ENCODE results near the gene GLCE. TPM values are rescaled to one million over a fixed set of nuclear protein-coding genes. Genes with fewer than 3 reads are reported as not detected.
"Not testable (repeated sequence)": the region's sequence is repeated elsewhere in the genome, so short reads cannot be mapped to it uniquely, and the experiment has no call there.

The GLCE gene
- total RNA-seq, 1 experiment from 2014 or later: 10.2 TPM

DNA sequence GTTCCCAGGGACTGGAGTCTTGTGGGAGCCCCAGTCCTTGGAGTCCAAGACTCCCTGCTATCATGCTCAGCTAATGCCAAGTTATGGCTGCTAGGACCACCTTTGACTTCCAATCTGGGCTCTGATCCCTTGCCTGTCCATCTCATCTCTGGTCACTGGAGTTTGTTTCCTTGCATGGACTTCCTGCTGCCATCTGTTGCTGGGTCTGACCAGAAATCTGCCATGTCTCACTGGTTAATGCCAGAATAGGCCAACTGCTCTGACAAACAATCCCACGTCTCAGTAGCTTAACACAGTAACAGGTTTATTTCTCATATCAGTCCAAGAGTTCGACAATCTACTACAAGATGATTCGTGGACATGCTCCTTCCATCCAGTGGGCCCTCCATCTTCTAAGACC is 10.1 kb upstream of the GLCE start:
- Histone ChIP-seq H3K4me1 (no peaks in the 10 kb centered on the region), H3K9me3 (no peaks in the 10 kb centered on the region), H3K27me3 (replicated peaks; ENCODE audit: control insufficient read depth, insufficient read depth, low read length) (no peaks in the 10 kb centered on the region; the same call in 1 of the 2 replicates), H3K4me3 (ENCODE audit: low read depth, low read length) (no peak overlapping the region), H3K36me3 (ENCODE audit: control insufficient read depth, insufficient read depth, low read length) (no peaks in the 10 kb centered on the region)
- no TSS peak for BruUV-seq (replicated peaks)
- intact Hi-C loops (cut with micrococcal nuclease; ENCODE audit: unreplicated experiment): no loop called here
- Mint-ChIP-seq H3K27ac (ENCODE audit: unreplicated experiment) (no peak overlapping the region), H3K9me3 (ENCODE audit: unreplicated experiment) (no peaks in the 10 kb centered on the region), H3K36me3 (ENCODE audit: insufficient read depth, unreplicated experiment) (no peaks in the 10 kb centered on the region), H3K27me3 (ENCODE audit: insufficient read depth, unreplicated experiment) (peaks cover 8% of the 10 kb centered on the region), H3K4me1 (ENCODE audit: low read depth, unreplicated experiment) (peaks cover 7% of the 10 kb centered on the region), H3K4me3 (ENCODE audit: unreplicated experiment) (no peak overlapping the region)
- no peak for DNase-seq
- CTCF ChIA-PET: interaction anchor here (0.8 to 0.9 kb wide), 2 partner anchors 231 to 244 kb away, joined by 3 read pairs; no protein-coding TSS in a partner anchor
- TF ChIP-seq CTCF (IDR thresholded peaks at IDR 0.05; ENCODE audit: insufficient read depth in 1 of 2, low read depth in 1 of 2, low read length in 1 of 2, severe bottlenecking in 1 of 2, unreplicated experiment in 1 of 2): no peak
- POLR2A ChIA-PET: no interaction called here

DNA sequence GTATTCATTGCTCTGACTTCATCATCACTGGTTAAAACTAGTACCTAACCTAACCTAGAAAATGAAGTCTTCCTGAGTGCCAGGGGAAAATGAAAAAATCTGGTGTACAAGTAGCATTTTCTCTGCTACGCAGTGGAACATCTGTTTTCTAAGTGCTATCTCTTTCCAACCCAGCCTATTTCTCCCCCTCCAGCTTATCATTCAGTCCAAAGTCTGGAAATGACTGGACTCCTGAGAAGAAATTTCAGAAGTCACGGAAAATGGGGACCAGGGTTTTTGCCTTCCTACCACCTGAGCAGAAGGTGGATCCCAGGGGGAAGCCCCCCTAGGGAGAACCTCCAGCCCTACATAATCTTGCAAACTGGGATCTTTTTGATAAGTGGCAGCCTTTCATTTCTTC is 9.6 kb upstream of the GLCE start:
- no peak for DNase-seq
- ChIA-PET CTCF (interaction anchor here (0.8 to 0.9 kb wide), 2 partner anchors 231 to 244 kb away, joined by 3 read pairs; no protein-coding TSS in a partner anchor), POLR2A (no interaction called here)
- Histone ChIP-seq H3K9me3 (no peaks in the 10 kb centered on the region), H3K27me3 (replicated peaks; ENCODE audit: control insufficient read depth, insufficient read depth, low read length) (no peaks in the 10 kb centered on the region; the same call in 1 of the 2 replicates), H3K36me3 (ENCODE audit: control insufficient read depth, insufficient read depth, low read length) (no peaks in the 10 kb centered on the region), H3K4me1 (no peaks in the 10 kb centered on the region), H3K4me3 (ENCODE audit: low read depth, low read length) (no peak overlapping the region)
- intact Hi-C loops (cut with micrococcal nuclease; ENCODE audit: unreplicated experiment): no loop called here
- Mint-ChIP-seq H3K27me3 (ENCODE audit: insufficient read depth, unreplicated experiment) (peaks cover 8% of the 10 kb centered on the region), H3K4me3 (ENCODE audit: unreplicated experiment) (no peak overlapping the region), H3K4me1 (ENCODE audit: low read depth, unreplicated experiment) (peaks cover 7% of the 10 kb centered on the region), H3K27ac (ENCODE audit: unreplicated experiment) (no peak overlapping the region), H3K9me3 (ENCODE audit: unreplicated experiment) (no peaks in the 10 kb centered on the region), H3K36me3 (ENCODE audit: insufficient read depth, unreplicated experiment) (no peaks in the 10 kb centered on the region)
- no peak for TF ChIP-seq CTCF (IDR thresholded peaks at IDR 0.05; ENCODE audit: insufficient read depth in 1 of 2, low read depth in 1 of 2, low read length in 1 of 2, severe bottlenecking in 1 of 2, unreplicated experiment in 1 of 2)
- no TSS peak for BruUV-seq (replicated peaks)

GRCh38 chr15:69153046-69153445 is 7.4 kb upstream of the GLCE start:
- intact Hi-C loops (cut with micrococcal nuclease; ENCODE audit: unreplicated experiment): no loop called here

DNA sequence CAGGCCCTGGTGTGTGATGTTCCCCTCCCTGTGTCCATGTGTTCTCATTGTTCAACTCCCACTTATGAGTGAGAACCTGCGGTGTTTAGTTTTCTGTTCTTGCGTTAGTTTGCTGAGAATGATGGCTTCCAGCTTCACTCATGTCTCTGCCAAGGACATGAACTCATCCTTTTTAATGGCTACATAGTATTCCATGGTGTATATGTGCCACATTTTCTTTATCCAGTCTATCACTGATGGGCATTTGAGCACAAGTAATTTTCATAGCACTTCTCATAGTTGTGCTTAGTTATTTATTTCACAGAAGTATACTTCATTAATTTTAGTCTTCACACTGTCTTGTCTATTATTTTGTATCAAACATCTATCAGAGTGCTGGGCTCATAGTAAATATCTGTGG is 6.8 kb upstream of the GLCE start:
- H3K4me1 Mint-ChIP-seq (ENCODE audit: low read depth, unreplicated experiment): peaks cover 11% of the 10 kb centered on the region
- H3K27me3 Mint-ChIP-seq (ENCODE audit: insufficient read depth, unreplicated experiment); H3K4me1 ChIP-seq; CTCF ChIA-PET; POLR2A ChIA-PET; BruUV-seq (replicated peaks); intact Hi-C loops (cut with micrococcal nuclease; ENCODE audit: unreplicated experiment); H3K9me3 Mint-ChIP-seq (ENCODE audit: unreplicated experiment); DNase-seq; H3K27me3 ChIP-seq (replicated peaks; ENCODE audit: control insufficient read depth, insufficient read depth, low read length); H3K4me3 Mint-ChIP-seq (ENCODE audit: unreplicated experiment); H3K36me3 Mint-ChIP-seq (ENCODE audit: insufficient read depth, unreplicated experiment); H3K4me3 ChIP-seq (ENCODE audit: low read depth, low read length); H3K27ac Mint-ChIP-seq (ENCODE audit: unreplicated experiment); H3K36me3 ChIP-seq (ENCODE audit: control insufficient read depth, insufficient read depth, low read length); H3K9me3 ChIP-seq: not testable (repeated sequence)

More at GRCh38 chr15:69153046-69153445, 7.4 kb upstream of the GLCE start:
- H3K9me3 Mint-ChIP-seq (ENCODE audit: unreplicated experiment): no peaks in the 10 kb centered on the region
- H3K4me3 ChIP-seq (ENCODE audit: low read depth, low read length): no peak overlapping the region
- no peaks in the 10 kb centered on the region for H3K9me3 ChIP-seq
- peaks cover 7% of the 10 kb centered on the region for H3K4me1 Mint-ChIP-seq (ENCODE audit: low read depth, unreplicated experiment)
- no peaks in the 10 kb centered on the region for H3K36me3 ChIP-seq (ENCODE audit: control insufficient read depth, insufficient read depth, low read length)
- no peaks in the 10 kb centered on the region; the same call in 1 of the 2 replicates for H3K27me3 ChIP-seq (replicated peaks; ENCODE audit: control insufficient read depth, insufficient read depth, low read length)
- H3K36me3 Mint-ChIP-seq (ENCODE audit: insufficient read depth, unreplicated experiment): no peaks in the 10 kb centered on the region
- H3K27ac Mint-ChIP-seq (ENCODE audit: unreplicated experiment): no peak overlapping the region
- no peaks in the 10 kb centered on the region for H3K4me1 ChIP-seq
- POLR2A ChIA-PET: no interaction called here
- H3K27me3 Mint-ChIP-seq (ENCODE audit: insufficient read depth, unreplicated experiment): peaks cover 5% of the 10 kb centered on the region
- no peak overlapping the region for H3K4me3 Mint-ChIP-seq (ENCODE audit: unreplicated experiment)
- TF ChIP-seq CTCF (IDR thresholded peaks at IDR 0.05; ENCODE audit: insufficient read depth in 1 of 2, low read depth in 1 of 2, low read length in 1 of 2, severe bottlenecking in 1 of 2, unreplicated experiment in 1 of 2): no peak
- DNase-seq: no peak
- CTCF ChIA-PET: no interaction called here
- BruUV-seq (replicated peaks): no TSS peak
